ENCODE results near the gene PSMG3. TPM values are rescaled to one million over a fixed set of nuclear protein-coding genes. Genes with fewer than 3 reads are reported as not detected.

Gene PSMG3
- total RNA-seq, 3 donors from 2014 or later (not counting 1 experiment from before 2014, with no cell fraction given), result 19.0 to 21.4 (median 20.5) TPM

DNA sequence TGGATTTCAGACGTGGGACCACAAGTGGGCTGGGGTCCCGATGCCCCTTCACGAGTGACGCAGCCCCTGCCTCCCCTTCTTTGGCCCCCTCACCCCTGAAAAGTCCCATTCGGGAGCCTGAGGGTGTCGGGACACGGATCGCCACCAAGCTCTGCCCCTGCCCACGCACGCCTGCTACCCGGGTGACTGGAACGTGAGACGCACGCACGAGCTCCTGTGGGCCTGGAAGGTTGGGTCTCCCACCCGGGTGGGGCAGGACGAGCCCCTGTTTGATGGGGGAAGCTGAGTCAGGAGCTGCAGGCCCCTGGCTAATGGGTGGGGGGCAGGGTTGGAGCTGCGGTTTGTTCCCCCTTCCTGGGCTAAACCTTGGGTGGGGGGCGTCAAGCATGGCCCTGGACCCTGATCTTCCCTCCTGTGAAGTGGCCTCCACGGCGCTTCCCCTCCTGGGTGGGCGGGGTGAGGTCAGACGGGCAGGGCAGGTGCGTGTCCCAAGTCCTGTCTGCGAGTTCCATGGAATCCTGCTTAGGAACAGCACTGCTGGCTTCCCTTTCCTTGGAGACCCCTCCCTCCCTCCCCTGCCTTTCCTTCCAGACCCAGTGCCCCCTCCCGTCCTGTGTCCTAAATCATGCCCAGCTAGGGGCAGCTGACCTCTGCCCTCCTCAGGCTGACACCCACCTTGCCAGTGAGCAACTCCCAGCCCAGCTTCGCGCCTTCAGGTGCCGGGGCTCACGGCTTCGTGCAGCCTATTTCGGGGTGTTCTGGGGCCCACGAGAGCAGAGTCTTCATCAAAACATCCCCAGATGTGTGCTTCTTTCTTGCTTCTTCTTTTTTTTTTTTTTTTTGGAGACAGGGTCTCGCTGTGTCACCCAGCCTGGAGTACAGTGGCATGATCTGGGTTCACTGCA is 8.5 kb downstream of the PSMG3 start:
- H3K27me3 ChIP-seq (ENCODE audit: control insufficient read depth, insufficient read depth, low read length), result no peaks in the 10 kb centered on the region
- 89% methylated on average over 34 of the region's 34 CpGs for WGBS (ENCODE audit: insufficient coverage)
- H3K36me3 ChIP-seq (ENCODE audit: control insufficient read depth, insufficient read depth, low read length), result no peaks in the 10 kb centered on the region
- H3K4me1 Mint-ChIP-seq, result no peaks in the 10 kb centered on the region
- H3K4me1 ChIP-seq (ENCODE audit: control insufficient read depth, insufficient read depth, low read length), result peaks cover under 1% of the 10 kb centered on the region
- H3K27ac ChIP-seq (ENCODE audit: low read length), result no peak overlapping the region
- no peak overlapping the region for H3K27ac Mint-ChIP-seq
- H3K4me3 ChIP-seq (ENCODE audit: low read length), result no peak overlapping the region
- no peaks in the 10 kb centered on the region for H3K36me3 Mint-ChIP-seq
- no peak for ATAC-seq
- H3K27me3 Mint-ChIP-seq (ENCODE audit: low read depth in 2 of 2), result no peaks in the 10 kb centered on the region
- no peak for DNase-seq
- no peaks in the 10 kb centered on the region for H3K9me3 Mint-ChIP-seq
- TF ChIP-seq, protein P1, sequence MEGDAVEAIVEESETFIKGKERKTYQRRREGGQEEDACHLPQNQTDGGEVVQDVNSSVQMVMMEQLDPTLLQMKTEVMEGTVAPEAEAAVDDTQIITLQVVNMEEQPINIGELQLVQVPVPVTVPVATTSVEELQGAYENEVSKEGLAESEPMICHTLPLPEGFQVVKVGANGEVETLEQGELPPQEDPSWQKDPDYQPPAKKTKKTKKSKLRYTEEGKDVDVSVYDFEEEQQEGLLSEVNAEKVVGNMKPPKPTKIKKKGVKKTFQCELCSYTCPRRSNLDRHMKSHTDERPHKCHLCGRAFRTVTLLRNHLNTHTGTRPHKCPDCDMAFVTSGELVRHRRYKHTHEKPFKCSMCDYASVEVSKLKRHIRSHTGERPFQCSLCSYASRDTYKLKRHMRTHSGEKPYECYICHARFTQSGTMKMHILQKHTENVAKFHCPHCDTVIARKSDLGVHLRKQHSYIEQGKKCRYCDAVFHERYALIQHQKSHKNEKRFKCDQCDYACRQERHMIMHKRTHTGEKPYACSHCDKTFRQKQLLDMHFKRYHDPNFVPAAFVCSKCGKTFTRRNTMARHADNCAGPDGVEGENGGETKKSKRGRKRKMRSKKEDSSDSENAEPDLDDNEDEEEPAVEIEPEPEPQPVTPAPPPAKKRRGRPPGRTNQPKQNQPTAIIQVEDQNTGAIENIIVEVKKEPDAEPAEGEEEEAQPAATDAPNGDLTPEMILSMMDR (IDR thresholded peaks at IDR 0.05), result no peak
- intact Hi-C loops (cut with micrococcal nuclease), result no loop called here
- H3K4me3 Mint-ChIP-seq, result no peak overlapping the region
- H3K9me3 ChIP-seq (ENCODE audit: control insufficient read depth, insufficient read depth, low read length), result no peaks in the 10 kb centered on the region

DNA sequence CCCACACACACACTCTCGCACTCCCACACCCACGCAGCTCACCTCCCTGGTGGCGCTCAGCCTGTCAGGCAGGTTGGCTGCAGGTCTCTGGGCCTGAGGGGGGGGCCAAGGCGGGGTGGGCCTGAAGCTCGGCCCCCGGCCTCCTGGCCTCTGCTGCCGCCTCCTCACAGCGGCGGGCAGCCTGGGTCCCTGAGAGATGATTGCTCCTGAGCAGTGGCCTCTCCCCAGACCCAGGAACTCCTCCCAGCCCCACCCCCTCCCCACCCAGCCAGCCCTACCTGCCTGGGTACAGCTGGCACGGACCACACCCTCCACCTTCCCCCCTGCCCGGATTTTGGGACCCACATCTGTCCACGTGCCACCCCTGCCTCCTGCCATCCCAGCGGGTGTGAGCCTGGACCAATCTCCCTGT is 9.2 kb downstream of the PSMG3 start:
- no peaks in the 10 kb centered on the region for H3K9me3 Mint-ChIP-seq
- peaks cover 0 to 2% of the 10 kb centered on the region in 2 donors for H3K27me3 Mint-ChIP-seq (ENCODE audit: low read depth in 2 of 2)
- H3K4me3 ChIP-seq (ENCODE audit: low read length), result no peak overlapping the region
- intact Hi-C loops (cut with micrococcal nuclease), result no loop called here
- no peaks in the 10 kb centered on the region for H3K36me3 ChIP-seq (ENCODE audit: control insufficient read depth, insufficient read depth, low read length)
- 90% methylated on average over 13 of the region's 13 CpGs for WGBS (ENCODE audit: insufficient coverage)
- no peak overlapping the region for H3K27ac Mint-ChIP-seq
- no peak overlapping the region for H3K4me3 Mint-ChIP-seq
- DNase-seq (no peak), ATAC-seq (no peak)
- H3K27me3 ChIP-seq (ENCODE audit: control insufficient read depth, insufficient read depth, low read length), result no peaks in the 10 kb centered on the region
- H3K27ac ChIP-seq (ENCODE audit: low read length), result no peak overlapping the region
- H3K36me3 Mint-ChIP-seq, result no peaks in the 10 kb centered on the region
- H3K4me1 Mint-ChIP-seq, result peaks cover 0 to 5% of the 10 kb centered on the region in 2 donors
- H3K9me3 ChIP-seq (ENCODE audit: control insufficient read depth, insufficient read depth, low read length), result no peaks in the 10 kb centered on the region
- H3K4me1 ChIP-seq (ENCODE audit: control insufficient read depth, insufficient read depth, low read length), result peaks cover 4% of the 10 kb centered on the region
- TF ChIP-seq, protein P1 (IDR thresholded peaks at IDR 0.05), result no peak

DNA sequence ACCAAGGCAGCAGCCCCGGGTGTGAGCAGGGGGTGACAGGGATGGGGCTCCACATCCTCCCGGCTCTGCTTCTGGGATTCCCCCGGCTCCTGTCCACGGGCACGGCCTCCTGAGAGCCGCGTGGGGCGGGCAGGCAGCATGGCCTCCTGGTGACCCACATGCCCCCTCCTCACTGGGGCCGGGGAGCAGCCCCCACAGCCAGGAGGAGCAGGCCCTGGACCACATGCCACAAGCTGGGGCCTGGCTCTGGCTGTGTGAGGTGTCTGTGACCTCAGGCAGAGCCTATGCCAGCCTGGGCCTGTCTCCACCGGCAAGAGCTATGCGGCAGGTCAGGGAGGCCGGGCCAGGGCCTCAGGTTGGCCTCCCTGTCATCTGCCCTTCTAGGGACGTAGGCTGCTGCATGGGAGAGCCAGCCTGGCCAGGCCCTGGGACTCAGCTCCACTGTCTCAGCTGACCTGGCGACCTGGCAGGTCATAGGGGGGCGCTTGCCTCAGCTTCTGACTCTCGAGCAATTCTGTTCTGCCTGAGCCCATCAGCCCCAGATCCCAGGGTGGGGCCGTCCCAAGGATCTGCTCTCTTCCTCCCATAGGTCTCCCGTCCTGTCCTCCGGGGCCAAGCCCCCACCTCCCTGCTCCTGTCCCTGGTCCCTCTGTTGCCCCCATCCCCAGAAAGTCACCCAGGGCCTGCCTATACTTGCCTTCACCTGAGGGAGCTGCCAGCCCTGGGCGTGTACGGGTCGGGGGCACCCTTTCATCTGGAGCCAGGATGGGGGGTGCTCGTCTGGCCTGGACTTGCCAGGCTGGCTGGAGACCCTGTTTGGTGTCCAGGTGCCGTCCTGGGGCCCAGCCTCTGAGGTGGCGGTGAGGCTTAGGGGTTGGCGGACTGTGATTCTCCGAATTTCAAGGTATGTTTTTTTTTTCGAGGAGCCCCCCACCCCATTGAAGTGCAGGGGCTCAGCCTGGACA is 9.9 kb downstream of the PSMG3 start:
- ATAC-seq (no peak), DNase-seq (no peak)
- no peak overlapping the region for H3K4me3 Mint-ChIP-seq
- TF ChIP-seq, protein P1 (IDR thresholded peaks at IDR 0.05), result no peak
- Histone ChIP-seq H3K4me1 (ENCODE audit: control insufficient read depth, insufficient read depth, low read length) (peaks cover 4% of the 10 kb centered on the region), H3K9me3 (ENCODE audit: control insufficient read depth, insufficient read depth, low read length) (no peaks in the 10 kb centered on the region), H3K27ac (ENCODE audit: low read length) (no peak overlapping the region), H3K27me3 (ENCODE audit: control insufficient read depth, insufficient read depth, low read length) (no peaks in the 10 kb centered on the region), H3K36me3 (ENCODE audit: control insufficient read depth, insufficient read depth, low read length) (no peaks in the 10 kb centered on the region), H3K4me3 (ENCODE audit: low read length) (no peak overlapping the region)
- H3K27me3 Mint-ChIP-seq (ENCODE audit: low read depth in 2 of 2), result peaks cover 0 to 2% of the 10 kb centered on the region in 2 donors
- H3K36me3 Mint-ChIP-seq, result no peaks in the 10 kb centered on the region
- H3K9me3 Mint-ChIP-seq, result no peaks in the 10 kb centered on the region
- WGBS (ENCODE audit: insufficient coverage), result 87% methylated on average over 28 of the region's 28 CpGs
- peaks cover 0 to 10% of the 10 kb centered on the region in 2 donors for H3K4me1 Mint-ChIP-seq
- H3K27ac Mint-ChIP-seq, result no peak overlapping the region
- intact Hi-C loops (cut with micrococcal nuclease), result no loop called here
